ENCODE measurements around the gene EIF2S3.
"Not testable (repeated sequence)": the region's sequence is repeated elsewhere in the genome, so short reads cannot be mapped to it uniquely, and the experiment has no call there.

EIF2S3 gene

DNA sequence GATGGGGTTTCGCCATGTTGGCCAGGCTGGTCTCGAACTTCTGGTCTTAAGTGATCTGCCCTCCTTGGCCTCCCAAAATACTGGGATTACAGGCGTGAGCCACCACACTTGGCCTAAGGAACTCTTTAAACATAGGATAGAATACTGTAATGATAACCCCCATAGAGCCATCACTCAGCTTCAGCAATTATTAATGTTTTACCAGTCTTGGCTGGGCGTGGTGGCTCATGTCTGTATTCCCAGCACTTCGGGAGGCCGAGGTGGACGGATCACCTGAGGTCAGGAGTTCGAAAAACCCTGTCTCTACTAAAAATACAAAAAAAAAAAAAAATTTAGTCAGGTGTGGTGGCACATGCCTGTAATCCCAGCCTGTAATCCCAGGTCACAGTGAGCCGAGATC, 15.1 kb downstream of the EIF2S3 start:
- H3K27ac ChIP-seq = no peak overlapping the region
- no peaks in the 10 kb centered on the region for H3K4me1 ChIP-seq
- no peaks in the 10 kb centered on the region for H3K9me3 ChIP-seq (replicated peaks in 1 of 11)
- H3K27me3 ChIP-seq = peaks cover 0 to 8% (median 0%) of the 10 kb centered on the region in 11 experiments; a peak in 1 of 22 replicates
- peaks cover 0 to 100% (median 0%) of the 10 kb centered on the region in 11 experiments; a peak in 16 of 22 replicates for H3K36me3 ChIP-seq
- H3K4me2 ChIP-seq = no peak overlapping the region
- no peak overlapping the region for H3K9ac ChIP-seq
- H4K20me1 ChIP-seq = peaks cover 0 to 93% (median 76%) of the 10 kb centered on the region in 11 experiments; a peak in 21 of 22 replicates
- H3K4me3 ChIP-seq = no peak overlapping the region
- TF ChIP-seq Cebpa-rat (IDR thresholded peaks at IDR 0.05) = no peak

DNA sequence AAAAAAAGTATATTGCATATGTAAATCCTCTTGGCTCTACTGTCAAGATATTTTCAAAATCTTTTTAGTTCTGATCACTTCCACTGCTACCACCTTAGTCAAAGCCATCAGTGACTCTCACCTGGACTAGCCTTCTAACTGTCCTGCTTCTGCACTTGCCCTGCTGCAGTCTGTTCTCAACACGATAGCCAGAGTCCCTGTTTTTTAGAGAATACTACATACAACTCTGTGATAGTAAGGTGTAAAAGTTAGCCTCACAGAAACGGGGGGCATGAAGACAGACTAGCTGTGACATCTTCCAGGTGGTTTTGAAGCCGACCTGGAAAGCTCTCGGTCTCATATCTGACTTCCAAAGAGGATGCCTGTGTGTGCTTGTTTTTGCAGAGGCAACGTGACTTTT, 24.7 kb downstream of the EIF2S3 start:
- no peak overlapping the region for H3K27ac ChIP-seq
- no peak overlapping the region for H3K4me2 ChIP-seq
- H3K9ac ChIP-seq = no peak overlapping the region
- H3K9me3 ChIP-seq (replicated peaks in 1 of 11) = no peaks in the 10 kb centered on the region
- peaks cover 0 to 7% (median 0%) of the 10 kb centered on the region in 11 experiments; a peak in 1 of 22 replicates for H3K27me3 ChIP-seq
- no peak overlapping the region for H3K4me3 ChIP-seq
- H4K20me1 ChIP-seq = peaks cover 2 to 57% (median 35%) of the 10 kb centered on the region in 11 experiments; a peak in 19 of 22 replicates
- H3K36me3 ChIP-seq = peaks cover 0 to 44% (median 6%) of the 10 kb centered on the region in 11 experiments; a peak in 18 of 22 replicates
- no peak for TF ChIP-seq Cebpa-rat (IDR thresholded peaks at IDR 0.05)
- H3K4me1 ChIP-seq = peaks cover 0 to 15% (median 0%) of the 10 kb centered on the region in 10 experiments; a peak in 3 of 20 replicates

DNA sequence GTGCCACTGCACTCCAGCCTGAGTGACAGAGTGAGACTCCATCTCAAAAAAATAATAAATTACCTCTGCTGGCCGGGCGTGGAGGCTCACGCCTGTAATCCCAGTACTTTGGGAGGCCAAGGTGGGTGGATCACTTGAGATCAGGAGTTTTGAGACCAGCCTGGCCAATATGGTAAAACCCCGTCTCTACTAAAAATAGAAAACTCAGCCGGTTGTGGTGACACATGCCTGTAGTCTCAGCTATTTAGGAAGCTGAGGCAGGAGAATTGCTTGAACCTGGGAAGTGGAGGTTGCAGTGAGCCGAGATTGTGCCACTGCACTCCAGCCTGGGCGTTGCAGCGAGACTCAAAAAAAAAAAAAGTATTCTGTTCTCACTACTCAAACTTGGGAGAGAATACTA, 25.5 kb downstream of the EIF2S3 start:
- peaks cover 0 to 36% (median 6%) of the 10 kb centered on the region in 11 experiments; a peak in 18 of 22 replicates for H3K36me3 ChIP-seq
- not testable (repeated sequence) for H3K4me2 ChIP-seq; H3K9ac ChIP-seq; H3K27me3 ChIP-seq; H3K27ac ChIP-seq; H3K9me3 ChIP-seq (replicated peaks in 1 of 11); H3K4me3 ChIP-seq
- peaks cover 0 to 49% (median 28%) of the 10 kb centered on the region in 11 experiments; a peak in 18 of 22 replicates for H4K20me1 ChIP-seq
- peaks cover 0 to 15% (median 0%) of the 10 kb centered on the region in 10 experiments; a peak in 3 of 20 replicates for H3K4me1 ChIP-seq

DNA sequence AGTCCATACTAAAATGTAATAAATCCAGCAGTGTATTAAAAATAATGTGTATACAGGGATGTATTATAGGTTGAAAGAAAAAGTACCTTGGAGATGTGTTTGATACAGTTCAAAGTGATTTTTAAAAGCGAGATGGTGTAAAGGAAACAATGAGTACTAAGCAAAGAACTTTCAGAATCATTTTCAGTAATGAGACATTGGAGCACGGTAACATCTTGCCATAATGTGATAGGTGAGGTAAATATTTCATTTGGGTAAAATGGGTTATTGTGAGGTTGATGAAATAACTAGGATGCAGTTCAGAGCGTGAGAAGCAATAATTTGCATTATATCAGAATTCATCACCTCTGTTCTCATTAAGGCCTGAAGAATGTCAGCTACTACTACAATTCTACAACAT, 25.9 kb downstream of the EIF2S3 start:
- Histone ChIP-seq H3K9ac (no peak overlapping the region), H4K20me1 (peaks cover 0 to 44% (median 24%) of the 10 kb centered on the region in 11 experiments; a peak in 18 of 22 replicates), H3K4me2 (no peak overlapping the region), H3K27ac (no peak overlapping the region), H3K4me3 (no peak overlapping the region), H3K36me3 (peaks cover 0 to 31% (median 6%) of the 10 kb centered on the region in 11 experiments; a peak in 18 of 22 replicates), H3K4me1 (peaks cover 0 to 15% (median 0%) of the 10 kb centered on the region in 10 experiments; a peak in 3 of 20 replicates), H3K9me3 (replicated peaks in 1 of 11) (no peaks in the 10 kb centered on the region), H3K27me3 (no peaks in the 10 kb centered on the region)
- no peak for TF ChIP-seq Cebpa-rat (IDR thresholded peaks at IDR 0.05)

DNA sequence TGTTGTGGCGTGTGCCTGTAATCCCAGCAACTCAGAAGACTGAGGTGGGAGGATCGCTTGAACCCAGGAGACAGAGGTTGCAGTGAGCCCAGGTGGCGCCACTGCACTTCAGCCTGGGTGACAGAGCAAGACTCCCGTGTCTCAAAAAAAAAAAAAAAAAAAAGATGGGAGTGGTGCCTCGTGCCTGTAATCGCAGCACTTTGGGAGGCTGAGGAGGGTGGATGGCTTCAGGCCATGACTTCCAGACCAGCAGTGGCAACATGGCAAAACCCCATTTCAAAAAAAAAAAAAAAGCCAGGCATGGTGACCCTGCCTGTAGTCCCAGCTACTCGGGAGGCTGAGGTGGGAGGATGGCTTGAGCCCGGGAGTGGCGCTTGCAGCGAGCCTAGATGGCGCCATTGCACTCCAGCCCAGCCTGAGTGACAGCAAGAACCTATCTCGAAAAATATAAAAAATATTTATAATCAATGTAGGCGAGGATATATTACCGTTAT, 27.0 kb downstream of the EIF2S3 start:
- TF ChIP-seq Cebpa-rat (IDR thresholded peaks at IDR 0.05) = no peak
- H3K9ac ChIP-seq = no peak overlapping the region
- H4K20me1 ChIP-seq = peaks cover 0 to 34% (median 18%) of the 10 kb centered on the region in 11 experiments; a peak in 15 of 22 replicates
- peaks cover 0 to 21% (median 6%) of the 10 kb centered on the region in 11 experiments; a peak in 18 of 22 replicates for H3K36me3 ChIP-seq
- H3K4me3 ChIP-seq = no peak overlapping the region
- no peak overlapping the region for H3K27ac ChIP-seq
- H3K27me3 ChIP-seq = no peaks in the 10 kb centered on the region
- H3K9me3 ChIP-seq (replicated peaks in 1 of 11) = no peaks in the 10 kb centered on the region
- no peak overlapping the region for H3K4me2 ChIP-seq
- peaks cover 0 to 15% (median 0%) of the 10 kb centered on the region in 10 experiments; a peak in 3 of 20 replicates for H3K4me1 ChIP-seq

DNA sequence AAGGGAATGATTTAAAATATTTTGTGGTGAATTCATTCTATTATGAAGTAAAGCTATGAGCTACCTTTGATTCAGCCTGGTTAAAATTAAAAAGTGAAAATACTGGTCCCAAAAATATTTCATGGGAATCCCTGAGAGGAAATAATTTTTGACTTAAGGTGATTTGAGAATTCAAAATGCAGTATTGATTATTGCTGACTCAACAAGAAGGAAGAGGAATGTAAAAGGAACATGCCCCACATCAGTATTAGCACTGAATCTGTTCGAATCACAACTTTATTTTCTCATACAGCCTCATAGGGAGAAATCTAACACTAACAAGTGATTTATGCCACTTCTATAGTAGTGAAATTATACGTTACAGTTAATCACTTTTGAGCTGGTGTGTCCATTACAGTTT, 27.7 kb downstream of the EIF2S3 start:
- H3K9ac ChIP-seq = no peak overlapping the region
- no peak overlapping the region for H3K27ac ChIP-seq
- TF ChIP-seq Cebpa-rat (IDR thresholded peaks at IDR 0.05) = no peak
- H4K20me1 ChIP-seq = peaks cover 0 to 27% (median 12%) of the 10 kb centered on the region in 11 experiments; a peak in 14 of 22 replicates
- peaks cover 0 to 14% (median 6%) of the 10 kb centered on the region in 11 experiments; a peak in 18 of 22 replicates for H3K36me3 ChIP-seq
- H3K9me3 ChIP-seq (replicated peaks in 1 of 11) = no peaks in the 10 kb centered on the region
- no peak overlapping the region for H3K4me3 ChIP-seq
- no peaks in the 10 kb centered on the region for H3K27me3 ChIP-seq
- H3K4me1 ChIP-seq = peaks cover 0 to 15% (median 0%) of the 10 kb centered on the region in 10 experiments; a peak in 3 of 20 replicates
- no peak overlapping the region for H3K4me2 ChIP-seq

DNA sequence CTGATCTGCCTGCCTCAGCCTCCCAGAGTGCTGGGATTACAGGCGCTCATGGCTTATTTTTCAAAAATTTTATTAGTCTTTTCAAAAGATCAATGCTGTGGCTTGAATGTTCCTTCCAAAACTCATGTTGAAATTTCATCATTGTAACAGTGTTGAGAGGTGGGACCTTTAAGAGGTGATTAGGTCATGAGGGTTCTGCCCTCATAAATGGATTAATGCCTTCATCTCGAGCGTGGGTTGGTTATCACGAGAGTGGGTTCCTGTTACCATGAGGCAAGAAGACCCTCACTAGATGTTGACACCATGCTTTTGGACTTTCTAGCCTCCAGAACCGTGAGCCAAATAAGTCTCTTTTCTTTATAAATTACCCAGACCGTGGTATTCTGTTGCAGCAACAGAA, 30.3 kb downstream of the EIF2S3 start:
- Histone ChIP-seq H3K27ac (no peak overlapping the region; a peak in 1 of 22 replicates), H3K9me3 (replicated peaks in 1 of 11) (no peaks in the 10 kb centered on the region), H3K27me3 (no peaks in the 10 kb centered on the region), H3K9ac (no peak overlapping the region), H3K4me1 (peaks cover 0 to 5% (median 0%) of the 10 kb centered on the region in 10 experiments; a peak in 3 of 20 replicates), H3K36me3 (peaks cover 0 to 4% (median 0%) of the 10 kb centered on the region in 11 experiments; a peak in 1 of 22 replicates), H3K4me2 (no peak overlapping the region), H4K20me1 (peaks cover 0 to 9% (median 0%) of the 10 kb centered on the region in 11 experiments; a peak in 3 of 22 replicates), H3K4me3 (no peak overlapping the region)
- no peak for TF ChIP-seq Cebpa-rat (IDR thresholded peaks at IDR 0.05)

DNA sequence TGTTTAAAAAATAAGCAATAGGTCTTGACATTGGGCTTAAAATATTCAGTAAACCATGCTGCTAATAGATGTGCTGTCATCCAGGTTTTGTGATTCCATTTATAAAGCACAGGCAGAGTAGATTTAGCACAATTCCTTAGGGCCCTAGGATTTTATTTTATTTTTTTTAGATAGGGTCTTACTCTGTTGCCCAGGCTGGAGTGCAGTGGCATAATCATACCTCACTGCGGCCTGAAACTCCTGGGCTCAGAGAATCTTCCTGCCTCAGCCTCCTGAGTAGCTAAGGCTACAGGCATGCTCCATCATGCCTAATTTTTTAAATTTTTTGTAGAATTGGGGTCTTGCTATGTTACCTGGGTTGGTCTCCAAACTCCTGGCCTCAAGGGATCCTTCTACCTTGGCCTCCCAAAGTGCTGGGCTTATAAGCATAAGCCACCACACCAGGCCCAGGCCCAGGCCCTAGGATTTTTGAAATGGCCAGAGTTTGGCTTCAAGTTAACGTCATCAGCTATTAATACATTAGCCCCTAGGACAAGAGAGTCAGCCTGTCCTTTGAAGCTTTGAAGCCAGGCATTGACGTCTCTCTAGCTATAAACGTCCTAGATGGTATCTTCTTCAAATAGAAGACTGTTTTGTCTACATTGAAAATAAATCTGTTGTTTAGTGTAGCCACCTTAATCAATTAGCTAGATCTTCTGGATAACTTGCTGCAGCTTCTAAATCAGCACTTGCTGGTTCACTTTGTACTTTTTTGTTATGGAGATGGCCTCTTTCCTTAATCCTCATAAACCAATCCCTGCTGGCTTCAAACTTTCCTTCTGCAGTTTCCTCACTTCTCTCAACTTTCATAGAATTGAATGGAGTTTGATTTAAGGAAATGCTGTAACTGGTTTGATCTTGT, 35.8 kb downstream of the EIF2S3 start:
- H4K20me1 ChIP-seq = no peaks in the 10 kb centered on the region
- H3K4me2 ChIP-seq = no peak overlapping the region
- no peak overlapping the region for H3K9ac ChIP-seq
- H3K4me3 ChIP-seq = no peak overlapping the region
- no peaks in the 10 kb centered on the region for H3K27me3 ChIP-seq
- no peak overlapping the region for H3K27ac ChIP-seq
- peaks cover 0 to 19% (median 5%) of the 10 kb centered on the region in 11 experiments; a peak in 5 of 22 replicates for H3K36me3 ChIP-seq
- no peak for TF ChIP-seq Cebpa-rat (IDR thresholded peaks at IDR 0.05)
- no peaks in the 10 kb centered on the region for H3K4me1 ChIP-seq
- no peaks in the 10 kb centered on the region for H3K9me3 ChIP-seq (replicated peaks in 1 of 11)

DNA sequence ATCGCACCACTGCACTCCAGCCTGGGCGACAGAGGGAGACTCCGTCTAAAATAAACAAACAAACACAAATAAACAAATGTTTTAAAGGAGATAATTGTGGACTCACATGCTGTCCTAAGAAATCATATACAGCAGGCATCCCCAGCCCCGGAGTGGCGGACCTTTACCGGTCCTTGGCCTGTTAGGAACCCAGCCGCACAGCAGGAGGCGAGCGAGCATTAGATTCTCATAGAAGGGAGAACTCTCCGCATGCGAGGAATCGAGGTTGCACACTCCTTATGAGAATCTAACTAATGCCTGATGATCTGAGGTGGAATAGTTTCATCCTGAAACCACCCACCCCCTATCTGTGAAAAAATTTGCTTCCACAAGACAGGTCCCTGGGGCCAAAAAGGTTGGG, 39.0 kb downstream of the EIF2S3 start:
- Histone ChIP-seq H3K4me2 (no peak overlapping the region), H4K20me1 (no peaks in the 10 kb centered on the region), H3K9ac (no peak overlapping the region), H3K9me3 (replicated peaks in 1 of 11) (no peaks in the 10 kb centered on the region), H3K4me1 (no peaks in the 10 kb centered on the region), H3K27ac (no peak overlapping the region), H3K4me3 (no peak overlapping the region), H3K27me3 (no peaks in the 10 kb centered on the region), H3K36me3 (peaks cover 0 to 19% (median 5%) of the 10 kb centered on the region in 11 experiments; a peak in 6 of 22 replicates)
- TF ChIP-seq Cebpa-rat (IDR thresholded peaks at IDR 0.05) = no peak
